CD4-positive, alpha-beta memory T cell (primary cell): ENCODE data around the gene DIP2A. TPM values are rescaled to one million over a fixed set of nuclear protein-coding genes. Genes with fewer than 3 reads are reported as not detected.
"Not testable (repeated sequence)": the region's sequence is repeated elsewhere in the genome, so short reads cannot be mapped to it uniquely, and the experiment has no call there.

Source experiments
- CTCF ChIA-PET: fragments of 350-600 bp; sonication (Branson Sonifier 250); formaldehyde crosslinking; loops from one replicate; lab custom pipeline; 2021; ENCODE audit warnings: inconsistent platforms; ENCODE audit not compliant: partially characterized antibody; lab: Charles Lee
- POLR2A ChIA-PET: fragments of 350-600 bp; sonication (Branson Sonifier 250); formaldehyde crosslinking; loops from one replicate; lab custom pipeline; 2021; ENCODE audit not compliant: partially characterized antibody; lab: Charles Lee
- DNase-seq, 5 donors: peaks; one replicate each; pipeline versions ENCODE4 v3.0.0 to v3.0.0-alpha.2; 2020 to 2022; ENCODE audit warnings: mixed read lengths in 1 of 5
- H3K27ac ChIP-seq: one replicate; pipeline ENCODE4 v1.7.0; 2013; ENCODE audit warnings: low read depth, low read length
- H3K27me3 ChIP-seq: 2 replicates; pipeline ENCODE4 v1.7.0; 2013; ENCODE audit warnings: mild to moderate bottlenecking, low read length, moderate library complexity; ENCODE audit not compliant: insufficient read depth
- H3K36me3 ChIP-seq: 2 replicates; pipeline ENCODE4 v1.7.0; 2013; ENCODE audit warnings: mild to moderate bottlenecking, low read length, moderate library complexity; ENCODE audit not compliant: insufficient read depth
- H3K4me1 ChIP-seq: 2 replicates; pipeline ENCODE4 v1.7.0; 2013; ENCODE audit warnings: mild to moderate bottlenecking, low read length, moderate library complexity; ENCODE audit not compliant: insufficient read depth
- H3K4me3 ChIP-seq, 2 donors: one replicate each; pipeline ENCODE4 v1.7.0; 2013; ENCODE audit warnings: low read length in 2 of 2, mild to moderate bottlenecking in 1 of 2
- H3K9me3 ChIP-seq, 2 donors: one replicate each; pipeline ENCODE4 v1.7.0; 2013; ENCODE audit warnings: low read length in 2 of 2, control low read depth in 1 of 2; ENCODE audit not compliant: control insufficient read depth in 1 of 2
- H3K27ac Mint-ChIP-seq, 7 donors: one replicate each; pipeline ENCODE4 v1.8.0; 2020 to 2021; ENCODE audit warnings: mixed read lengths in 7 of 7, mild to moderate bottlenecking in 6 of 7, inconsistent platforms in 3 of 7, moderate library complexity in 3 of 7
- H3K27me3 Mint-ChIP-seq, 2 donors: one replicate each; pipeline ENCODE4 v1.8.0; 2020 to 2021; ENCODE audit warnings: mixed read lengths in 2 of 2
- H3K36me3 Mint-ChIP-seq, 2 donors: one replicate each; pipeline ENCODE4 v1.8.0; 2020 to 2021; ENCODE audit warnings: mixed read lengths in 2 of 2, inconsistent platforms in 1 of 2, mild to moderate bottlenecking in 1 of 2
- H3K4me1 Mint-ChIP-seq, 4 donors: one replicate each; pipeline ENCODE4 v1.8.0; 2020 to 2021; ENCODE audit warnings: mixed read lengths in 4 of 4, mild to moderate bottlenecking in 1 of 4
- H3K4me3 Mint-ChIP-seq, 8 donors: one replicate each; pipeline ENCODE4 v1.8.0; 2020 to 2021; ENCODE audit warnings: mixed read lengths in 8 of 8, mild to moderate bottlenecking in 7 of 8, moderate library complexity in 6 of 8, inconsistent platforms in 3 of 8
- H3K9me3 Mint-ChIP-seq, 8 donors: one replicate each; pipeline ENCODE4 v1.8.0; 2020 to 2021; ENCODE audit warnings: mixed read lengths in 8 of 8, mild to moderate bottlenecking in 5 of 8, inconsistent platforms in 3 of 8, moderate library complexity in 1 of 8
- intact Hi-C: fragments of 100-400 bp; cut with micrococcal nuclease; formaldehyde crosslinking; loops from one replicate; pipeline ENCODE4 v1.15.1; 2023
- polyA plus RNA-seq, 2 donors: library from polyadenylated mRNA; unstranded; fragments of 300-500 nt; fragmentation: Illumina TruSeq; gene quantifications; one replicate each; pipeline ENCODE4 v1.2.3, GENCODE V29; 2021
- total RNA-seq, 2 experiments: library from RNA; stranded (reverse); gene quantifications; one replicate each; pipeline ENCODE4 v1.2.3, GENCODE V29; 2021

The DIP2A gene
- total and polyA plus RNA-seq, 4 experiments from 2014 or later, result 14.1 to 95.9 (median 56.2) TPM

- H3K4me3 Mint-ChIP-seq, result no peak overlapping the region
- intact Hi-C loops, result no loop called here
- H3K4me3 ChIP-seq, result no peak overlapping the region
- POLR2A ChIA-PET, result no interaction called here
- no peaks in the 10 kb centered on the region for H3K9me3 ChIP-seq
- H3K36me3 ChIP-seq, result peaks cover 3% of the 10 kb centered on the region
- no peak overlapping the region for H3K27ac ChIP-seq
- peaks cover 0 to 20% (median 13%) of the 10 kb centered on the region in 8 donors for H3K9me3 Mint-ChIP-seq
- H3K27me3 Mint-ChIP-seq, result no peaks in the 10 kb centered on the region
- H3K4me1 ChIP-seq, result no peaks in the 10 kb centered on the region
- peaks cover 20 to 29% of the 10 kb centered on the region in 2 donors for H3K36me3 Mint-ChIP-seq
- CTCF ChIA-PET, result no interaction called here
- H3K4me1 Mint-ChIP-seq, result peaks cover 0 to 25% (median 6%) of the 10 kb centered on the region in 4 donors
- H3K27ac Mint-ChIP-seq, result no peak overlapping the region
- DNase-seq, result no peak
- no peaks in the 10 kb centered on the region for H3K27me3 ChIP-seq
Observed at GRCh38 chr21:46448108-46448507, 10.6 kb upstream of the DIP2A start.

DNA sequence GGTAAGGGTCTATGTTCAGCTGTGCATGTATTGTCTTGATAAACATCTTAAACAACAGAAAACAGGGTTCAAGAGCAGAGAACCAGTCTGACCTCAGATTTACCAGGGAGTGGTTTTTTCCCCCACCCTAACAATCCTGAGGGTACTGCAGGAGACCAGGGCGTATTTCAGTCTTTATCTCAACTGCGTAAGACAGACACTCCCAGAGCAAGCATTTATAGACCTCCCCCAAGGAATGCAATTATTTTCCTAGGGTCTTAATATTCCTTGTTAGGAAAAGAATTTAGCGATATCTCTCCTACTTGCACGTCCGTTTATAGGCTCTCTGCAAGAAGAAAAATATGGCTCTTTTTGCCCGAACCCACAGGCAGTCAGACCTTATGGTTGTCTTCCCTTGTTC, 9.8 kb upstream of the DIP2A start:
- H3K9me3 ChIP-seq, H3K4me1 ChIP-seq, H3K4me3 ChIP-seq, H3K36me3 ChIP-seq, H3K27me3 ChIP-seq, H3K27me3 Mint-ChIP-seq, CTCF ChIA-PET, POLR2A ChIA-PET, H3K4me3 Mint-ChIP-seq, H3K27ac ChIP-seq, DNase-seq, intact Hi-C loops: not testable (repeated sequence)
- Mint-ChIP-seq H3K27ac (peak overlapping the region in 1 of 7 donors; percentile 27), H3K9me3 (peaks cover 0 to 20% (median 13%) of the 10 kb centered on the region in 8 donors), H3K36me3 (peaks cover 20 to 27% of the 10 kb centered on the region in 2 donors), H3K4me1 (peaks cover 0 to 25% (median 8%) of the 10 kb centered on the region in 4 donors)

DNA sequence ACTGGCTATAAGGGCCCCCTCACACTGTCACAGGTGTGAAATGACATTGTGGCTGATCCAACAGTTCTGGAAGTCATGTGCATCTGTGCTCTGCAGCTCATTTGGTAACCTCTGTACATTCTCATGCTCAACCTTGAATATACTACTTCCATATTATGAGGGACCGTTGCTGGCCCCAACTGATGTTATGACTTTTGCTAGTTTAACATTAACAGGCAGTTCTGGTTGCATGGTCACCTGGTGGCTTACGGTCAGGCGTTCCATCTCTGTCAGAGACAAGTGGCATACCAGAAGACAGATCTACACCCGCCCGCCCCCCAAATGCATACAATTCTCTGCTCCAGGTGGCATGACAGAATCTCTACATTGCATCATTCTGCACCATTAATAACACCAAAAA, 6.0 kb upstream of the DIP2A start:
- no peak overlapping the region for H3K27ac ChIP-seq
- H3K4me3 ChIP-seq, result no peak overlapping the region
- H3K4me1 ChIP-seq, result peaks cover 18% of the 10 kb centered on the region
- Mint-ChIP-seq H3K27me3 (no peaks in the 10 kb centered on the region), H3K4me1 (peaks cover 12 to 45% (median 20%) of the 10 kb centered on the region in 4 donors), H3K27ac (no peak overlapping the region), H3K4me3 (no peak overlapping the region), H3K9me3 (peaks cover 0 to 17% (median 13%) of the 10 kb centered on the region in 8 donors), H3K36me3 (peaks cover 23% of the 10 kb centered on the region in 2 donors)
- intact Hi-C loops, result no loop called here
- no peak for DNase-seq
- H3K36me3 ChIP-seq, result no peaks in the 10 kb centered on the region
- H3K27me3 ChIP-seq, result no peaks in the 10 kb centered on the region
- POLR2A ChIA-PET, result interaction anchor here (1.0 kb wide), 1 partner anchor 107 kb away, joined by 3 read pairs; no protein-coding TSS in a partner anchor
- no peaks in the 10 kb centered on the region for H3K9me3 ChIP-seq
- CTCF ChIA-PET, result no interaction called here

DNA sequence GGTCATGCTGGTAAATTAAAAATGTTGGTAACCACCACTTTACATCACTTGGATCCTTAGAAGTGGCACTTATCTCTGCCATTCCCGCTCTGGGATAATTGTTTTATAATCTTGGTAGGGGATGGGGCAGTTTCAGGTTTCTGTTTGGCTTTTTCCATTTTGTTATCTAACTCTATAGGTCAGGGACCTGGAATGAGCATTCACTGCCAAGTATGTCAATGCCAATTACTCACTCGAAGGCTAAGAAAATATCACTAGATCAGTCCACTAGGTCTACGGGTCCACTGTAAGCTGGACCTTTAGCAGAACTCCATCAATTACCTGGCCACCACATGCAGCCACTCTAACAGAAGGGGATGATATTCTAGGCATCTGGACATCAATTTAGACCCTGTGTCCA, 4.5 kb upstream of the DIP2A start:
- CTCF ChIA-PET, result no interaction called here
- Mint-ChIP-seq H3K4me3 (no peak overlapping the region), H3K27me3 (no peaks in the 10 kb centered on the region), H3K4me1 (peaks cover 14 to 44% (median 22%) of the 10 kb centered on the region in 4 donors), H3K27ac (peak overlapping the region in 1 of 7 donors; percentile 7), H3K9me3 (peaks cover 0 to 7% (median 4%) of the 10 kb centered on the region in 8 donors), H3K36me3 (peaks cover 16 to 19% of the 10 kb centered on the region in 2 donors)
- intact Hi-C loops, result no loop called here
- no peak overlapping the region for H3K27ac ChIP-seq
- no peaks in the 10 kb centered on the region for H3K36me3 ChIP-seq
- no peaks in the 10 kb centered on the region for H3K27me3 ChIP-seq
- no peak overlapping the region for H3K4me3 ChIP-seq
- no peaks in the 10 kb centered on the region for H3K9me3 ChIP-seq
- DNase-seq, result no peak
- POLR2A ChIA-PET, result no interaction called here
- H3K4me1 ChIP-seq, result peaks cover 21% of the 10 kb centered on the region

GRCh38 chr21:46454634-46455390, 3.9 kb upstream of the DIP2A start:
- intact Hi-C loops, result no loop called here
- H3K4me3 ChIP-seq, result no peak overlapping the region
- H3K27ac ChIP-seq, result no peak overlapping the region
- peaks cover 16 to 22% of the 10 kb centered on the region in 2 donors for H3K36me3 Mint-ChIP-seq
- no peaks in the 10 kb centered on the region for H3K9me3 ChIP-seq
- no peaks in the 10 kb centered on the region for H3K27me3 ChIP-seq
- peaks cover 14 to 45% (median 25%) of the 10 kb centered on the region in 4 donors for H3K4me1 Mint-ChIP-seq
- no peaks in the 10 kb centered on the region for H3K27me3 Mint-ChIP-seq
- H3K4me1 ChIP-seq, result peaks cover 24% of the 10 kb centered on the region
- H3K4me3 Mint-ChIP-seq, result no peak overlapping the region
- H3K27ac Mint-ChIP-seq, result no peak overlapping the region
- CTCF ChIA-PET, result no interaction called here
- no peak for DNase-seq
- H3K9me3 Mint-ChIP-seq, result peaks cover 0 to 5% (median 3%) of the 10 kb centered on the region in 8 donors
- H3K36me3 ChIP-seq, result no peaks in the 10 kb centered on the region
- POLR2A ChIA-PET, result no interaction called here

- H3K36me3 ChIP-seq, result no peaks in the 10 kb centered on the region
- H3K4me3 ChIP-seq, result no peak overlapping the region
- intact Hi-C loops, result no loop called here
- peaks cover 34% of the 10 kb centered on the region for H3K4me1 ChIP-seq
- CTCF ChIA-PET, result interaction anchor here (0.6 to 2.3 kb wide), 3 partner anchors 12 to 96 kb away, joined by 3 to 7 read pairs (median 3); no protein-coding TSS in a partner anchor
- Mint-ChIP-seq H3K9me3 (no peaks in the 10 kb centered on the region), H3K27me3 (no peaks in the 10 kb centered on the region), H3K36me3 (peaks cover 12 to 21% of the 10 kb centered on the region in 2 donors), H3K27ac (peak overlapping the region in 5 of 7 donors; percentile 9 to 74 (median 49)), H3K4me1 (peaks cover 18 to 55% (median 31%) of the 10 kb centered on the region in 4 donors), H3K4me3 (peak overlapping the region in 5 of 8 donors; percentile 6 to 54 (median 30))
- no peak for DNase-seq
- H3K9me3 ChIP-seq, result no peaks in the 10 kb centered on the region
- H3K27ac ChIP-seq, result no peak overlapping the region
- POLR2A ChIA-PET, result interaction anchor here (0.6 kb wide), 1 partner anchor 34 kb away, joined by 3 read pairs; no protein-coding TSS in a partner anchor
- no peaks in the 10 kb centered on the region for H3K27me3 ChIP-seq
Observed at GRCh38 chr21:46455575-46456385, 2.9 kb upstream of the DIP2A start.

DNA sequence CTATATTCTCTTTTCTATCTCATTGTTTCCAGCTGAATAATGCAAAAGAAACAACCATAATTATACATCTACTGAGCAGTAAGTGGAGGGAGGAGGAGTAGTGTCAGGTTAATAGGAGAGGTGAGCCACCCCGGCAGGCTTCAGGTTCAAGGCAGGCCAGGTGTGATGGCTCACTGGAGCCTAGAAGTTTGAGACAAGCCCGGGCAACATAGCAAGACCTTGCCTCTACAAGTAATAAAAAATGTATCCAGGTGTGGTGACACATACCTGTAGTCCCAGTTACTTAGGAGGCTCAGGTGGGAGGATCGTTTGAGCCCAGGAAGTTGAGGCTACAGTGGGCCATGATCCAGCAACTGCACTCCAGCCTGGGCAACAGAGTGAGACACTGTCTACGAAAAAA, 1.9 kb upstream of the DIP2A start:
- H3K4me1 Mint-ChIP-seq, result peaks cover 23 to 59% (median 36%) of the 10 kb centered on the region in 4 donors
- Histone ChIP-seq H3K27me3 (no peaks in the 10 kb centered on the region), H3K27ac (no peak overlapping the region), H3K4me1 (peaks cover 42% of the 10 kb centered on the region), H3K9me3 (no peaks in the 10 kb centered on the region), H3K4me3 (no peak overlapping the region), H3K36me3 (no peaks in the 10 kb centered on the region)
- peak overlapping the region in 5 of 7 donors; percentile 48 to 94 (median 70) for H3K27ac Mint-ChIP-seq
- intact Hi-C loops, result no loop called here
- H3K4me3 Mint-ChIP-seq, result peak overlapping the region; percentile 30 to 93 (median 70)
- no peaks in the 10 kb centered on the region for H3K9me3 Mint-ChIP-seq
- no peak for DNase-seq
- peaks cover 12 to 21% of the 10 kb centered on the region in 2 donors for H3K36me3 Mint-ChIP-seq
- ChIA-PET POLR2A (interaction anchor here (4.4 kb wide), 1 partner anchor 178 kb away, joined by 75 read pairs; the partner anchor contains the start of gene PRMT2), CTCF (interaction anchor here (1.5 to 2.3 kb wide), 2 partner anchors 33 to 95 kb away, joined by 3 to 7 read pairs; no protein-coding TSS in a partner anchor)
- no peaks in the 10 kb centered on the region for H3K27me3 Mint-ChIP-seq
